Erythroblast (primary cell): Measurements from ENCODE around the gene CNIH2.

ENCODE experiments used
- GATA1 ChIP-seq: IDR thresholded peaks from 2 replicates; pipeline ENCODE4 v1.6.1; 2011; ENCODE audit warnings: low read depth, mild to moderate bottlenecking, control low read depth, low read length, moderate library complexity
- POLR2A ChIP-seq: IDR thresholded peaks from 2 replicates; pipeline ENCODE4 v1.6.1; 2011; ENCODE audit warnings: mild to moderate bottlenecking, low read length

DNA sequence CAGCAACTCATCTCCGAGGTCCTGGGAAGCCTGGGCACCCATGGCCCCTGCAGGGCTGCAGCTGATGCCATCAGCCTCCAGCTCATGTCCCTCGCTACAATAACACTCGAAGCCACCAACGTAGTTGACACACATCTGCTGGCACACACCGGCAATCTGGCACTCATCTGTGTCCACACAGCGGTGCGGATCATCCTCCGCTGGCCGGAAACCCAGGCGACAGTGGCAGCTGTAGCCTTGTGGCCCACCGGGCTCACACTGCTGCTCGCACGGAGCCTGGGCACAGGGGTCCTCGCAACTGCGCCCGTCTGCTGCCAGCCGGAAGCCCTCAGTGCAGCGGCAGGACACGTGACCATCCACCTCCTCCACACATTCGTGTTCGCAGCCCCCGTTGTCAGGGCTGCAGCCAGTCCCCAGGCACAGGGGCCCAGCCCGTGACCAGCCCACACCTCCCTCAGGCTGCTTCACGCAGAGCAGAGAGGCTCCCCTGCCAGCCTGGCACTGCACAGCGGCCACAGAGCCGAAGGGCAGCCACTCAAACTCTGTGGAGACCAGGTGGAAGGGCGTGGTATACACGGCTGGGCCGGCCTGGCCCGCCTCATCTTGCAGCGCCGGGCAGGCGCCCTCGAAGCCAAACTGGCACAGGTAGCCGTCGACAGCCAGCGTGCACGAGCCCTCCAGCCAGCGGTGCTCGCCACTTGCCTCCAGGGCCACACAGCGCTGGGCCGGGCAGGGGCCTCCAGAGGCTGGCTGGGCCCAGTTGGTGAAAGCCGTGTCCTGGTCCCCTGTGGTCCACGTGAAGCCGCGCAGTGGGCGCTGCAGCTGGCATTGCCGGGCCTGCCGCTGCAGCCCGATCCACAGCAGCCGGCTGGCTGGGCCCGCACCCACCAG is 38.2 kb downstream of the CNIH2 start:
- TF ChIP-seq POLR2A (no peak), GATA1 (no peak)
